ENCODE measurements around the gene PPCS.

GRCh38 chr1:42449256-42449655, 7.1 kb upstream of the PPCS start:
- no peak for TF ChIP-seq CTCF (conservative IDR thresholded peaks at IDR 0.05)
- no peak for TF ChIP-seq EZH2 (IDR thresholded peaks at IDR 0.05; ENCODE audit: low read depth)
